Progenitor cell of endocrine pancreas (in vitro differentiated cells): ENCODE results near the gene FOLR2. TPM values are rescaled to one million over a fixed set of nuclear protein-coding genes. Genes with fewer than 3 reads are reported as not detected.

ENCODE experiments used
- DNase-seq: peaks from one replicate; pipeline ENCODE4 v3.0.0; 2021; ENCODE audit warnings: low spot score; ENCODE audit not compliant: unreplicated experiment
- H3K27ac Mint-ChIP-seq: 2 replicates; pipeline ENCODE4 v1.8.0; 2021; ENCODE audit warnings: mild to moderate bottlenecking, moderate library complexity, mixed read lengths
- H3K27me3 Mint-ChIP-seq: 2 replicates; pipeline ENCODE4 v1.8.0; 2021; ENCODE audit warnings: mixed read lengths
- H3K36me3 Mint-ChIP-seq: 2 replicates; pipeline ENCODE4 v1.8.0; 2022; ENCODE audit warnings: mixed read lengths; ENCODE audit not compliant: insufficient read depth
- H3K4me1 Mint-ChIP-seq: 2 replicates; pipeline ENCODE4 v1.8.0; 2021; ENCODE audit warnings: low read depth, mixed read lengths
- H3K4me3 Mint-ChIP-seq: 2 replicates; pipeline ENCODE4 v1.8.0; 2021; ENCODE audit warnings: low read depth, mild to moderate bottlenecking, moderate library complexity, mixed read lengths
- H3K9me3 Mint-ChIP-seq: 2 replicates; pipeline ENCODE4 v1.8.0; 2021; ENCODE audit warnings: low read depth, mixed read lengths
- total RNA-seq: library from RNA; stranded (reverse); gene quantifications from 2 replicates; pipeline ENCODE4 v1.2.1, GENCODE V29; 2021
- TF ChIP-seq, protein P1 (sequence below): fragments of 200-600 bp; sonication (generic); IDR thresholded peaks from one replicate; pipeline ENCODE4 v1.5.0; 2021; ENCODE audit warnings: antibody characterized with exemption, mild to moderate bottlenecking; ENCODE audit not compliant: unreplicated experiment

The FOLR2 gene
- total RNA-seq, 1 donor from 2014 or later = not detected

DNA sequence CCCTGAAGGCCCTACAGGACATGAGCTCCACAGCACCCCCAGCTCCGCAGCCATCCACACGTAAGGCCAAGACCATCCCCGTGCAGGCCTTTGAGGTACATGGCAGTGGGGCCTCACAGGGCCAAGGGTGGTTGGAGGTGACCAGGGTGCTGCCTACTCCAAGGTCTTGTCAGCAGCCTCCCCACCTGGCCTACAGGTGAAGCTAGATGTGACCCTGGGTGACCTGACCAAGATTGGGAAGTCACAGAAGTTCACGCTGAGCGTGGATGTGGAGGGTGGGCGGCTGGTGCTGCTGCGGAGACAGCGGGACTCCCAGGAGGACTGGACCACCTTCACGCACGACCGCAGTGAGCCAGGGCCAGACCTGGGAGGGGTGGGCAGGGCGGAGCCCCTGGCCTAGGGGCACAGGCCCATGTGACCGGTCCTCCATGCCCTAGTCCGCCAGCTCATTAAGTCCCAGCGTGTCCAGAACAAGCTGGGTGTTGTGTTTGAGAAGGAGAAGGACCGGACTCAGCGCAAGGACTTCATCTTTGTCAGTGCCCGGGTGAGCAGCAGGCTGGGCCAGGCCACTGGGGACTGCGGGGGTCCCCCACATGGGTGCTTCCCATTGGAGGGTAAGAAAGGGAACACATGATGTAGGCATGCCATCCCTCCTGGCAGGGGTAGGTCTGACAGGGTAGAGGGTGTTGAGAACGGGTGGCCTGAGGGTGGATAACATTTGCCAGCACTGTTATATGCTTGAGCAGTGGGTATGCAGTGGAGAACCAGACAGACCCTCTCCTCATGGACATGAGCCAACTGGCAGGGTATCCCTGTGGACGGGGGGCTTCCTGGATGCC is 13.6 kb downstream of the FOLR2 start:
- Mint-ChIP-seq H3K9me3 (no peaks in the 10 kb centered on the region), H3K27me3 (no peaks in the 10 kb centered on the region), H3K27ac (no peak overlapping the region), H3K4me1 (peaks cover 14% of the 10 kb centered on the region), H3K4me3 (no peak overlapping the region), H3K36me3 (peaks cover 28% of the 10 kb centered on the region)
- TF ChIP-seq, protein P1, sequence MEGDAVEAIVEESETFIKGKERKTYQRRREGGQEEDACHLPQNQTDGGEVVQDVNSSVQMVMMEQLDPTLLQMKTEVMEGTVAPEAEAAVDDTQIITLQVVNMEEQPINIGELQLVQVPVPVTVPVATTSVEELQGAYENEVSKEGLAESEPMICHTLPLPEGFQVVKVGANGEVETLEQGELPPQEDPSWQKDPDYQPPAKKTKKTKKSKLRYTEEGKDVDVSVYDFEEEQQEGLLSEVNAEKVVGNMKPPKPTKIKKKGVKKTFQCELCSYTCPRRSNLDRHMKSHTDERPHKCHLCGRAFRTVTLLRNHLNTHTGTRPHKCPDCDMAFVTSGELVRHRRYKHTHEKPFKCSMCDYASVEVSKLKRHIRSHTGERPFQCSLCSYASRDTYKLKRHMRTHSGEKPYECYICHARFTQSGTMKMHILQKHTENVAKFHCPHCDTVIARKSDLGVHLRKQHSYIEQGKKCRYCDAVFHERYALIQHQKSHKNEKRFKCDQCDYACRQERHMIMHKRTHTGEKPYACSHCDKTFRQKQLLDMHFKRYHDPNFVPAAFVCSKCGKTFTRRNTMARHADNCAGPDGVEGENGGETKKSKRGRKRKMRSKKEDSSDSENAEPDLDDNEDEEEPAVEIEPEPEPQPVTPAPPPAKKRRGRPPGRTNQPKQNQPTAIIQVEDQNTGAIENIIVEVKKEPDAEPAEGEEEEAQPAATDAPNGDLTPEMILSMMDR = no peak
- DNase-seq = no peak

DNA sequence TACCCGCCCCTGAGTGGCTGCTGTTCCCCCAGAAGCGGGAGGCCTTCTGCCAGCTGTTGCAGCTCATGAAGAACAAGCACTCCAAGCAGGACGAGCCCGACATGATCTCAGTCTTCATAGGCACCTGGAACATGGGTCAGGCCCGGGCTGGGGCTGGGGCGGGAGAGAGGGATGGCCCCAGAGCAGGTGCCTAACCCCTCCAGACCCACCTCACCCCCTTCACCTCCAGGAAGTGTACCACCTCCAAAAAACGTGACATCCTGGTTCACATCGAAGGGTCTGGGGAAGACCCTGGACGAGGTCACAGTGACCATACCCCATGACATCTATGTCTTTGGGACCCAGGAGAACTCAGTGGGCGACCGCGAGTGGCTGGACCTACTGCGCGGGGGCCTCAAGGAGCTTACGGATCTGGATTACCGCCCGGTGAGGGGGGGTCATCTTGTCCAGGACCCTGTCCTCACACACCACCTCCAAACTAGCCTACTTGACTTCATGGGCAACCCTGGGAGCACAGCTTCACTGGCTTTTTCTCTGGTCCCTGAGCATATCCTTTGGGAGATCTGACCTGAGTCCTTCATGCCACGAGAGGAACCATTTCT is 14.3 kb downstream of the FOLR2 start:
- H3K27ac Mint-ChIP-seq = no peak overlapping the region
- peaks cover 8% of the 10 kb centered on the region for H3K4me1 Mint-ChIP-seq
- peaks cover 28% of the 10 kb centered on the region for H3K36me3 Mint-ChIP-seq
- H3K27me3 Mint-ChIP-seq = no peaks in the 10 kb centered on the region
- no peak overlapping the region for H3K4me3 Mint-ChIP-seq
- TF ChIP-seq, protein P1 = no peak
- no peaks in the 10 kb centered on the region for H3K9me3 Mint-ChIP-seq
- no peak for DNase-seq

DNA sequence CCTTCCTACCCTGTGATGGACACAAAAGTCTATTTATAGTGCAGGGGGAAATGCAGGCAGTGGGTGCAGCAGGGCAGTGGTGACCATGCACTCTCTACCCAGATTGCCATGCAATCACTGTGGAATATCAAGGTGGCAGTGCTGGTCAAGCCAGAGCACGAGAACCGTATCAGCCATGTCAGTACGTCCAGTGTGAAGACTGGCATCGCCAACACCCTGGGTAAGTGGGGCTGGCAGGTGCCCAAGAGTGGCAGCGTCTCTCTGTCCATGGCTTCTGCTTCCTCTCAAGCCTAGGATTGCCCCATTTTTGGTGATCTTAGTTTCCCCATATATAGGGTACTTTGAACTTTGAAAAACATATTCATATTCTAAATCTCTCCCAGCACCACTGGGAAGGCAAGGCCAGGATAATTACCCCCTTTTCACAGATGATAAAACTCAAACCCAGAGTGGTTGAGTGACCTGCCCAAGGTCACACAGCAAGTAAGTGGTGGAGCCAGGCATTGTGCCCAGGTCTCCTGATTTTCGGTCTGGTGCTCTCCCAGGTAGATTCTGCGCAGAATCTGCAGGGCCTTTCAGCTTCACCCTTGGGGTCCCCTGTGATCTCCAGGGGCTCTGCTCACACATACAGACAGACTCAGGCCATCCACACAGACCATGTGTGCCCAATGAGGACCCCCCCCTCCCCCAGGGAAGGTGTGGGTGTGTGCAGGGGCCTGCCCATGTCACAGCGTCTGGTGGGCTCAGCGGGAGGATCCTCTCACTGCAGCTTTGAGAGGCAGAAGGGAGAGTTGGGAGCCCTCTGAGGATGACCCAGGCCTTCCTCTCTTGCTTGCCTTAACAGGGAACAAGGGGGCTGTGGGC is 15.0 kb downstream of the FOLR2 start:
- DNase-seq = no peak
- TF ChIP-seq, protein P1 = no peak
- peaks cover under 1% of the 10 kb centered on the region for H3K4me1 Mint-ChIP-seq

DNA sequence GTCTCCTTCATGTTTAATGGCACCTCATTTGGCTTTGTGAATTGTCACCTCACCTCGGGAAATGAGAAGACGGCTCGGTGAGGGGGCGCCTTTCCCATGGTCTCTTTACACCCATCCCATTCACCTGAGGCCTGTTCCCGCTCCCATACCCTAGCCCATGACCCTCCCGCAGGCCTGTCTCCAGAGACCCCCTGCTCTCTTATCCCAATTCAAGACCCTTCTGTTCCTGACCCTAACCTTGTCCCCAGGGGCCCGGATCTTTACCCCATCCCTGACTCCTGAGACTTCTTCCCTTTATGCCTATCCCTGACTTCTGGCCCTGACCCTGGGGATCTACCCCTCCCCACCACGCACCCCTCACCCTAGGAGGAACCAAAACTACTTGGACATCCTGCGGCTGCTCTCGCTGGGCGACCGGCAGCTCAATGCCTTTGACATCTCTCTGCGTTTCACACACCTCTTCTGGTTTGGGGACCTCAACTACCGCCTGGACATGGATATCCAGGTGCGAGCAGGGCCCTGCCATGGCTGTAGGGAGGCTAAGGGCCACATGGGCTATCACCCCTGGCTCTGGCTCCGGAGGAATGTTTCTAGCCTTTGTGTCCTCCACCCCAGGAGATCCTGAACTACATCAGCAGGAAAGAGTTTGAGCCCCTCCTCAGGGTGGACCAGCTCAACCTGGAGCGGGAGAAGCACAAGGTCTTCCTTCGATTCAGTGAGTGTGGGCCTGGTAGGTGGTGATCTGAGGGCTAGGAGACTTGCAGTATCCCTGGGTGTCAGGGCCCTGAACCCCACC is 15.9 kb downstream of the FOLR2 start:
- H3K27ac Mint-ChIP-seq = no peak overlapping the region
- no peak for DNase-seq
- H3K36me3 Mint-ChIP-seq = peaks cover 31% of the 10 kb centered on the region
- H3K27me3 Mint-ChIP-seq = no peaks in the 10 kb centered on the region
- no peak overlapping the region for H3K4me3 Mint-ChIP-seq
- H3K9me3 Mint-ChIP-seq = no peaks in the 10 kb centered on the region
- no peaks in the 10 kb centered on the region for H3K4me1 Mint-ChIP-seq
- TF ChIP-seq, protein P1 = no peak

More for the DNA sequence above, 15.0 kb downstream of the FOLR2 start:
- Mint-ChIP-seq H3K27me3 (no peaks in the 10 kb centered on the region), H3K36me3 (peaks cover 30% of the 10 kb centered on the region), H3K4me3 (no peak overlapping the region), H3K27ac (no peak overlapping the region), H3K9me3 (no peaks in the 10 kb centered on the region)
